Neural crest cell (in vitro differentiated cells): Measurements from ENCODE around the gene GRAP2. TPM values are rescaled to one million over a fixed set of nuclear protein-coding genes. Genes with fewer than 3 reads are reported as not detected.
A peak's percentile ranks its signal among the peaks of the same experiment; 100 is the strongest.

Experiments
- DNase-seq: peaks from one replicate; pipeline ENCODE4 v3.0.0; 2021; ENCODE audit warnings: low read depth, mixed read lengths, low spot score
- H3K27ac Mint-ChIP-seq: one replicate; pipeline ENCODE4 v1.8.0; 2021; ENCODE audit warnings: mild to moderate bottlenecking, mixed read lengths; ENCODE audit not compliant: unreplicated experiment
- H3K27me3 Mint-ChIP-seq: 2 replicates; pipeline ENCODE4 v1.8.0; 2021; ENCODE audit warnings: low read depth, mild to moderate bottlenecking, mixed read lengths
- H3K36me3 Mint-ChIP-seq: 2 replicates; pipeline ENCODE4 v1.8.0; 2021; ENCODE audit warnings: low read depth, mild to moderate bottlenecking, mixed read lengths
- H3K4me1 Mint-ChIP-seq: 2 replicates; pipeline ENCODE4 v1.8.0; 2021; ENCODE audit warnings: mixed read lengths
- H3K4me3 Mint-ChIP-seq: one replicate; pipeline ENCODE4 v1.8.0; 2021; ENCODE audit warnings: mild to moderate bottlenecking, mixed read lengths
- H3K9me3 Mint-ChIP-seq: 2 replicates; pipeline ENCODE4 v1.8.0; 2021; ENCODE audit warnings: mixed read lengths
- total RNA-seq: library from RNA; stranded (reverse); gene quantifications from 2 replicates; pipeline ENCODE4 v1.2.1, GENCODE V29; 2021
- TF ChIP-seq, protein P1 (sequence below): fragments of 200-600 bp; sonication (generic); conservative IDR thresholded peaks from 2 replicates; pipeline ENCODE4 v1.5.0; 2021; ENCODE audit warnings: antibody characterized with exemption, mild to moderate bottlenecking

Gene GRAP2
- total RNA-seq, 1 donor from 2014 or later: 0.12 TPM

DNA sequence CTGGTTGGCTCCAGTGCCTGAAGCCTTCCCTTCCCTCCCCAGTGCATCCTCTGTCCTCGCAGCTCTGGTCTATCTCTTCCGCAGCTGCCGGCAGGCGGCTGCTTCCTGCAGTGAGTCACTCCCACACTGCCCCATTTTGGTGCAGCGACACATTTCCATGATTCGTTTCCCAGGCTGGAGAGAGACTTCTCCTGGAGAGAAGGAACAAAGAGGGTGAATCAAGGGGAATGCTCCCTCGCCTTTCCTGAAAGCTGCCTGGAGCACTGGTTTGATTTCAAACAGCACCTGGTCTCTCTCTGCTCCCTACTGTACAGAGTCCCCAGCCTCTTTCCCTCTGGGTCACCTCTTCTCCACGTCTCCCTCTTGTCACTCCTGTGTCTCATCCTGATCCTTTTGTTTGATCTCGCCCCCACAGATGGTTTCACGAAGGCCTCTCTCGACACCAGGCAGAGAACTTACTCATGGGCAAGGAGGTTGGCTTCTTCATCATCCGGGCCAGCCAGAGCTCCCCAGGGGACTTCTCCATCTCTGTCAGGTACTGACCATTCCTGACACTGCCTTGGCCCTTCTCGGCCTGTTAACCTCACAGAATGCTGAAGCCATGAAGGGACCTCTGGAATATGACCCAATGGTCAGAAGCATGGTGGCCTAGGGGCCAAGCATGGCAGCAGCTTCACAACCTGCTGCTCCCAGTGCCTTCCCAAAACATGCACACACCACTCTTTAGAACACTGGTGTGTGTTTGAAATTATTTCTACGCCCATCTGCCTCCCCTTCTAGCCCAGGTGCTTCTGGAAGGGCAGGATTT, 59.0 kb downstream of the GRAP2 start, which contains the start of gene TMA7B:
TMA7B (plus strand) TSS at position 758 of the 808 bp plus-strand sequence. CDS start 3,978 bp downstream, outside the sequence.
- TF ChIP-seq, protein P1, sequence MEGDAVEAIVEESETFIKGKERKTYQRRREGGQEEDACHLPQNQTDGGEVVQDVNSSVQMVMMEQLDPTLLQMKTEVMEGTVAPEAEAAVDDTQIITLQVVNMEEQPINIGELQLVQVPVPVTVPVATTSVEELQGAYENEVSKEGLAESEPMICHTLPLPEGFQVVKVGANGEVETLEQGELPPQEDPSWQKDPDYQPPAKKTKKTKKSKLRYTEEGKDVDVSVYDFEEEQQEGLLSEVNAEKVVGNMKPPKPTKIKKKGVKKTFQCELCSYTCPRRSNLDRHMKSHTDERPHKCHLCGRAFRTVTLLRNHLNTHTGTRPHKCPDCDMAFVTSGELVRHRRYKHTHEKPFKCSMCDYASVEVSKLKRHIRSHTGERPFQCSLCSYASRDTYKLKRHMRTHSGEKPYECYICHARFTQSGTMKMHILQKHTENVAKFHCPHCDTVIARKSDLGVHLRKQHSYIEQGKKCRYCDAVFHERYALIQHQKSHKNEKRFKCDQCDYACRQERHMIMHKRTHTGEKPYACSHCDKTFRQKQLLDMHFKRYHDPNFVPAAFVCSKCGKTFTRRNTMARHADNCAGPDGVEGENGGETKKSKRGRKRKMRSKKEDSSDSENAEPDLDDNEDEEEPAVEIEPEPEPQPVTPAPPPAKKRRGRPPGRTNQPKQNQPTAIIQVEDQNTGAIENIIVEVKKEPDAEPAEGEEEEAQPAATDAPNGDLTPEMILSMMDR: peak; percentile 43

DNA sequence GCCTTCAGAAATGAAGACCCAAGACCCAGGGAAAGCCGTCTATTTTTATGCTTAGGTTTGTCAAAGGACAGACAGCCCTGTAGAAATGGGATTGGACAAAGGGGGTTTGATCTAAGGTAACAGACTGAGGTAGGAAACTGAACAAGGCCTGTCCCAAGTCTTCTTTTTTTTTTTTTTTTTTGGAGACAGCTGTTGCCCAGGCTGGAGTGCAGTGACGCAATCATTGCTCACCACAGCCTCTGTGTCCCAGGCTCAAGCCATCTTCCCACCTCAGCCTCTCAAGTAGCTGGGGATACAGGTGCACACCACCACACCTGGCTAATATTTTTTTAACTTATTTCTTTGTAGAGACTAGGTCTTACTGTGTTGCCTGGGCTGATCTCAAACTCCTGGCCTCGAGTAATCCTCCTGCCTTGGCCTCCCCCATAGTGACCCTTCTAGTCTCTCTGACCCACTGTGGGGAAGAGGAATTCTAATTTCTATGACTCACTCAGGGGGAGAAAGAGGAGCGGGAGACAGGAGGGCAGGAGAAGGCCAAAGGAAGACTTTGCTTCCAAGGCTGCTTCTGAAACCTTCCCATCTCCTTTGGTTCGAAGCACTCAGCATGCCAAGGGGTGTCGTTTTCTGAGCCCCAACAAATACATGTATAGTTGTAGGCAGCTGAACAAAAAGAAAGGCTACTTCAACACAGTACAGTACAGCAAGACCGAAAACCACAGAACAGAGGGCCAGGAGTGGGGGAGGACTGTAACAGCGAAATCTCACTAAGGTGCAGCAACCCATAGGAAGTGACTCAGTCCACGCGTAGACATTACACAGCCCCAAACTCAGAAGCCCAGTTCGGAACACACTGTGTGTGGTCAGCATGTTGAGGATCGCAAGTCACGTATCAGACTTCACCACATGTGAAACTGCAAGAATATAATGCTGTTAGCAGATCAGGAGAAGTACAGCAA, 60.2 kb downstream of the GRAP2 start:
- no peak for DNase-seq
- Mint-ChIP-seq H3K9me3 (no peaks in the 10 kb centered on the region), H3K36me3 (no peaks in the 10 kb centered on the region), H3K4me1 (peaks cover 13% of the 10 kb centered on the region), H3K27me3 (peaks cover 12% of the 10 kb centered on the region), H3K27ac (no peak overlapping the region), H3K4me3 (no peak overlapping the region)
- TF ChIP-seq, protein P1: no peak

More for the DNA sequence above, 59.0 kb downstream of the GRAP2 start, which contains the start of gene TMA7B:
- no peaks in the 10 kb centered on the region for H3K9me3 Mint-ChIP-seq
- peaks cover 12% of the 10 kb centered on the region for H3K27me3 Mint-ChIP-seq
- DNase-seq: no peak
- no peaks in the 10 kb centered on the region for H3K36me3 Mint-ChIP-seq
- peaks cover 13% of the 10 kb centered on the region for H3K4me1 Mint-ChIP-seq
- peak within 1 kb of the TSS; percentile 17 for H3K27ac Mint-ChIP-seq
- no peak within 1 kb of the TSS for H3K4me3 Mint-ChIP-seq

DNA sequence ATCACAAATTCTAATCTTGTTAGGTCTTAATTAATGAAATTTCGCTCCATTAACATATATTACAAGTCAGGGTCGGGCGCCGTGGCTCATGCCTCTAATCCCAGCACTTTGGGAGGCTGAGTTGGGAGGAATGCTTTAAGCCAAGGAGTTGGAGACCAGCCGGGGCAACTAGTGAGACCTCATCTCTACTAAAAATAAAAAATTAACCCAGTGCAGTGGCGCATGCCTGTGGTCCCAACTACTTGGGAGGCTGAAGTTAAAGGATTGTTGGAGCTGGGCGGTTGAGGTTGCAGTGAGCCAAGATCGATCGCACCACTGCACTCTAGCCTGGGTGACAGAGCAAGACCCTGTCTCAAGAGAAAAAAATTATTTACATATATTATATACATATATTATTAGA, 61.2 kb downstream of the GRAP2 start:
- peaks cover 13% of the 10 kb centered on the region for H3K4me1 Mint-ChIP-seq
- H3K27ac Mint-ChIP-seq: no peak overlapping the region
- H3K4me3 Mint-ChIP-seq: no peak overlapping the region
- H3K9me3 Mint-ChIP-seq: no peaks in the 10 kb centered on the region
- TF ChIP-seq, protein P1: no peak
- no peak for DNase-seq
- H3K36me3 Mint-ChIP-seq: no peaks in the 10 kb centered on the region
- H3K27me3 Mint-ChIP-seq: peaks cover 12% of the 10 kb centered on the region

DNA sequence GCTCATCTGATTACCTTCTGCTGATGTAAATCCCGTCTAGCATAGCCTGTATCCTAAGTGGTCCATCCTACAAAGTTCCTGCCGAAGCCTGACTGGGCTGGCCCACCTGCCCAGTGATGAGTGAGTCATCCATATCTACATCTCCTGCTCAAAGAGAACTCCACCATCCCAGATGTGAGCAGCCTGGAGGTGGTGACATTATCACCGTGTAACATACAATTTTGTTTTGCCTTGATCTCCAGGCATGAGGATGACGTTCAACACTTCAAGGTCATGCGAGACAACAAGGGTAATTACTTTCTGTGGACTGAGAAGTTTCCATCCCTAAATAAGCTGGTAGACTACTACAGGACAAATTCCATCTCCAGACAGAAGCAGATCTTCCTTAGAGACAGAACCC, 64.9 kb downstream of the GRAP2 start:
- H3K36me3 Mint-ChIP-seq: no peaks in the 10 kb centered on the region
- no peaks in the 10 kb centered on the region for H3K9me3 Mint-ChIP-seq
- peaks cover 20% of the 10 kb centered on the region for H3K4me1 Mint-ChIP-seq
- peaks cover 6% of the 10 kb centered on the region for H3K27me3 Mint-ChIP-seq
- no peak overlapping the region for H3K4me3 Mint-ChIP-seq
- DNase-seq: no peak
- TF ChIP-seq, protein P1: no peak
- H3K27ac Mint-ChIP-seq: no peak overlapping the region

DNA sequence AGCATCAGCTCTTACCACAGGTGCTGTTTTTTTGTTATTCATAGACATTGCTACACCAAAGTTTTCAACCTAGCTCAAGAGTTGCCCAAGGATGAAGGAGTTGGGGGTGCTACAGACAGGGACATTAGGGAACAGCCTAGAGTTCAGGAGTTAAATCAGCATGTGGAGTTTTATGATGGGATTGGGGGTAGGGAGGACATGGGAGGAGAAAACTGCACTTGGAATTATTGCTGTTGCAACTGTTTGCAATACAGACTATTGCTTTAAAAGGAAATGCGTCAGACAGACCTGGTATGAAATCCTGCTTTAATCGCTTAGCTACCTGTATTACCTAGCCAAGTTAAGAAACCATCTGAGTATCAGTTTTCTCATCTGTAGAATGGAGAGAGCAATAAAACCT, 65.6 kb downstream of the GRAP2 start:
- H3K9me3 Mint-ChIP-seq: no peaks in the 10 kb centered on the region
- no peak overlapping the region for H3K27ac Mint-ChIP-seq
- peaks cover 20% of the 10 kb centered on the region for H3K4me1 Mint-ChIP-seq
- no peak overlapping the region for H3K4me3 Mint-ChIP-seq
- DNase-seq: no peak
- TF ChIP-seq, protein P1: no peak
- H3K36me3 Mint-ChIP-seq: no peaks in the 10 kb centered on the region
- peaks cover 6% of the 10 kb centered on the region for H3K27me3 Mint-ChIP-seq
